Neural cell (in vitro differentiated cells): ENCODE results near the gene MRPS21. TPM values are rescaled to one million over a fixed set of nuclear protein-coding genes. Genes with fewer than 3 reads are reported as not detected.

Experiments used
- H2AFZ ChIP-seq: fragments of 200-600, 300-800 bp; sonication (generic), shearing (Covaris generic); 2 replicates; pipeline ENCODE4 v1.6.0; 2014; ENCODE audit warnings: low read depth, mild to moderate bottlenecking, antibody characterized with exemption, low read length, moderate library complexity
- H3F3A ChIP-seq: fragments of 200-600 bp; shearing (Covaris generic); 2 replicates; pipeline ENCODE4 v1.6.1; 2016; ENCODE audit warnings: mild to moderate bottlenecking, moderate library complexity, mixed read lengths, antibody characterized with exemption, low read length; ENCODE audit not compliant: insufficient read depth, poor library complexity, severe bottlenecking
- H3K27ac ChIP-seq: fragments of 200-600, 300-800 bp; sonication (generic), shearing (Covaris generic); 2 replicates; pipeline ENCODE4 v1.5.1; 2014; ENCODE audit warnings: mild to moderate bottlenecking, low read length, moderate library complexity
- H3K27me3 ChIP-seq: fragments of 300-800, 200-600 bp; sonication (generic), shearing (Covaris generic); 2 replicates; pipeline ENCODE4 v1.6.0; 2014; ENCODE audit warnings: mild to moderate bottlenecking, low read depth, low read length, moderate library complexity; ENCODE audit not compliant: insufficient read depth
- H3K36me3 ChIP-seq: fragments of 300-800, 200-600 bp; sonication (generic), shearing (Covaris generic); 2 replicates; pipeline ENCODE4 v1.5.1; 2014; ENCODE audit warnings: mild to moderate bottlenecking, antibody characterized with exemption, low read length, moderate library complexity; ENCODE audit not compliant: insufficient read depth
- H3K4me2 ChIP-seq: fragments of 300-800, 200-600 bp; sonication (generic), shearing (Covaris generic); 2 replicates; pipeline ENCODE4 v1.6.0; 2014; ENCODE audit warnings: mild to moderate bottlenecking, low read length
- H3K4me3 ChIP-seq: fragments of 300-800, 200-600 bp; sonication (generic), shearing (Covaris generic); 2 replicates; pipeline ENCODE4 v1.5.1; 2014; ENCODE audit warnings: mild to moderate bottlenecking, low read length, moderate library complexity
- H3K79me2 ChIP-seq: fragments of 200-600 bp; shearing (Covaris generic); replicated peaks from 2 replicates; pipeline ENCODE4 v1.6.0; 2014; ENCODE audit warnings: mild to moderate bottlenecking, low read length, moderate library complexity; ENCODE audit not compliant: insufficient read depth
- H3K9ac ChIP-seq: fragments of 300-800, 200-600 bp; sonication (generic), shearing (Covaris generic); 2 replicates; pipeline ENCODE4 v1.6.1; 2016; ENCODE audit warnings: mild to moderate bottlenecking, low read length, mixed read lengths
- H3K9me2 ChIP-seq: fragments of 200-600 bp; shearing (Covaris generic); 2 replicates; pipeline ENCODE4 v1.6.1; 2016; ENCODE audit warnings: mild to moderate bottlenecking, low read length, mixed read lengths; ENCODE audit not compliant: insufficient read depth
- H3K9me3 ChIP-seq: fragments of 200-600, 300-800 bp; sonication (generic), shearing (Covaris generic); 2 replicates; pipeline ENCODE4 v1.6.1; 2016; ENCODE audit warnings: mild to moderate bottlenecking, mixed run types, low read length, moderate library complexity, mixed read lengths
- H4K20me1 ChIP-seq: fragments of 200-600 bp; shearing (Covaris generic); 2 replicates; pipeline ENCODE4 v1.6.1; 2016; ENCODE audit warnings: mild to moderate bottlenecking, mixed run types; ENCODE audit not compliant: insufficient read depth
- CTCF ChIP-seq: fragments of 450-650 bp; IDR thresholded peaks from 2 replicates; pipeline ENCODE4 v1.5.1; 2014; ENCODE audit warnings: antibody characterized with exemption, mild to moderate bottlenecking, moderate library complexity; ENCODE audit not compliant: poor library complexity, severe bottlenecking
- EP300 ChIP-seq: fragments of 450-650 bp; conservative IDR thresholded peaks from 2 replicates; pipeline ENCODE4 v1.6.1; 2014; ENCODE audit warnings: antibody characterized with exemption, mild to moderate bottlenecking, moderate library complexity; ENCODE audit not compliant: poor library complexity, severe bottlenecking
- EZH2 ChIP-seq: fragments of 200-600, 300-800 bp; shearing (Covaris generic), sonication (generic); IDR thresholded peaks from 2 replicates; pipeline ENCODE4 v1.6.1; 2014; ENCODE audit warnings: antibody characterized with exemption, low read length, borderline replicate concordance, mild to moderate bottlenecking; ENCODE audit not compliant: insufficient read depth, poor library complexity, severe bottlenecking
- MXI1 ChIP-seq: fragments of 450-650 bp; conservative IDR thresholded peaks from 2 replicates; pipeline ENCODE4 v1.6.1; 2014; ENCODE audit warnings: antibody characterized with exemption, mild to moderate bottlenecking; ENCODE audit not compliant: poor library complexity, severe bottlenecking
- POLR2AphosphoS5 ChIP-seq: IDR thresholded peaks from 2 replicates; pipeline ENCODE4 v1.6.1; 2012
- RAD21 ChIP-seq: fragments of 450-650 bp; conservative IDR thresholded peaks from 2 replicates; pipeline ENCODE4 v1.6.1; 2014; ENCODE audit warnings: antibody characterized with exemption, mild to moderate bottlenecking, moderate library complexity
- REST ChIP-seq: IDR thresholded peaks from 2 replicates; pipeline ENCODE4 v1.6.1; 2012; ENCODE audit warnings: borderline replicate concordance
- SMC3 ChIP-seq: fragments of 450-650 bp; conservative IDR thresholded peaks from 2 replicates; pipeline ENCODE4 v1.6.1; 2014; ENCODE audit warnings: antibody characterized with exemption, mild to moderate bottlenecking, moderate library complexity; ENCODE audit not compliant: poor library complexity
- TAF1 ChIP-seq: IDR thresholded peaks from 2 replicates; pipeline ENCODE4 v1.6.1; 2012; ENCODE audit warnings: low read depth
- polyA minus RNA-seq: library from RNA; depleted of rRNA, polyadenylated mRNA; stranded (reverse); fragments of >200 nt; gene quantifications from 2 replicates; pipeline ENCODE4 v1.2.3, GENCODE V29; 2014
- polyA plus RNA-seq: library from polyadenylated mRNA; depleted of rRNA; stranded (reverse); fragments of >200 nt; gene quantifications from 2 replicates; pipeline ENCODE4 v1.2.3, GENCODE V29; 2014

Gene MRPS21
- polyA plus RNA-seq (170 TPM in 2 replicates), polyA minus RNA-seq (53.5 and 54.0 TPM in 2 replicates)

- Histone ChIP-seq H3F3A (no peaks in the 10 kb centered on the region), H3K27ac (peak within 1 kb of the TSS; percentile 94), H3K4me2 (peak within 1 kb of the TSS; percentile 92), H3K79me2 (peaks cover 22% of the 10 kb centered on the region), H3K36me3 (no peaks in the 10 kb centered on the region), H4K20me1 (no peaks in the 10 kb centered on the region), H3K4me3 (peak within 1 kb of the TSS; percentile 82), H2AFZ (peak within 1 kb of the TSS; percentile 99), H3K9me2 (no peaks in the 10 kb centered on the region), H3K27me3 (no peaks in the 10 kb centered on the region), H3K9me3 (no peaks in the 10 kb centered on the region), H3K9ac (peak within 1 kb of the TSS; percentile 92)
- peak; percentile 91 for TF ChIP-seq REST
- no peak for TF ChIP-seq CTCF
- TF ChIP-seq POLR2AphosphoS5, result peak; percentile 100
- no peak for TF ChIP-seq TAF1
- peak; percentile 48 for TF ChIP-seq SMC3
- peak; percentile 52 for TF ChIP-seq RAD21
- peak; percentile 78 for TF ChIP-seq EP300
- peak; percentile 94 for TF ChIP-seq MXI1
- TF ChIP-seq EZH2, result no peak
Measured at GRCh38 chr1:150293433-150294253, at the start of gene MRPS21. TSS of gene MRPS21 (plus strand) at chr1:150293861. CDS start at chr1:150294367, 506 bp downstream.

GRCh38 chr1:150249936-150250335, 43.7 kb upstream of the MRPS21 start:
- H3K27ac ChIP-seq, result no peak overlapping the region
- no peaks in the 10 kb centered on the region for H3K36me3 ChIP-seq
- no peaks in the 10 kb centered on the region for H3K9me2 ChIP-seq

More at GRCh38 chr1:150249936-150250335, 43.7 kb upstream of the MRPS21 start:
- Histone ChIP-seq H4K20me1 (no peaks in the 10 kb centered on the region), H3K79me2 (no peaks in the 10 kb centered on the region), H3F3A (no peaks in the 10 kb centered on the region), H3K27me3 (no peaks in the 10 kb centered on the region), H3K4me3 (no peak overlapping the region), H3K9me3 (no peaks in the 10 kb centered on the region), H3K4me2 (no peak overlapping the region), H3K9ac (no peak overlapping the region), H2AFZ (no peak overlapping the region)
- TF ChIP-seq POLR2AphosphoS5 (no peak), RAD21 (no peak), CTCF (no peak), EZH2 (no peak), TAF1 (no peak), EP300 (no peak), REST (no peak), SMC3 (no peak), MXI1 (no peak)
